HL-60 (cell line): Measurements from ENCODE around the gene C6.

Experiments used
- GABPA ChIP-seq: IDR thresholded peaks from 2 replicates; pipeline ENCODE4 v1.6.1; 2012; ENCODE audit warnings: low read depth
- TF ChIP-seq, protein P1 (sequence below): IDR thresholded peaks from one replicate; pipeline ENCODE4 v1.5.1; 2011; ENCODE audit warnings: low read length, control low read depth, inconsistent platforms; ENCODE audit not compliant: insufficient read depth

DNA sequence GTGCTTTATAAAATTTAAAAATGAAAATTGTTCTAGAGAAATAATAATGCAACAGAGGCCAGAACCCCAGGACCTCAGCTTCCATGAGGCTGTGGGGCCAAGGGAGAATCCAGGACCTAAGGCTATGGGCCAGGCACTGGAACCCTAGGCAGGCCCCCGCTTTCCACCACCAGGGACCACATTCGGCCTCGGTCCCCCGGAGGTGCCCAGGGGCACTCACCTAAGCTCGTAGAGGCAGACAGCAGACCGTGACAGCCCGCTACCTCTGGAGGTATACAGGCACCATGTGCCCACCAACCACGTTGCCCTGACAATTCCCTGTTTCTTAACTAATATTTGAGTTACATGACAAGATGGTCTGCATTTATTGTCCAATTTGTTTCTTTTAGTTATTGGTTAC is 92.7 kb downstream of the C6 start:
- TF ChIP-seq, protein P1, sequence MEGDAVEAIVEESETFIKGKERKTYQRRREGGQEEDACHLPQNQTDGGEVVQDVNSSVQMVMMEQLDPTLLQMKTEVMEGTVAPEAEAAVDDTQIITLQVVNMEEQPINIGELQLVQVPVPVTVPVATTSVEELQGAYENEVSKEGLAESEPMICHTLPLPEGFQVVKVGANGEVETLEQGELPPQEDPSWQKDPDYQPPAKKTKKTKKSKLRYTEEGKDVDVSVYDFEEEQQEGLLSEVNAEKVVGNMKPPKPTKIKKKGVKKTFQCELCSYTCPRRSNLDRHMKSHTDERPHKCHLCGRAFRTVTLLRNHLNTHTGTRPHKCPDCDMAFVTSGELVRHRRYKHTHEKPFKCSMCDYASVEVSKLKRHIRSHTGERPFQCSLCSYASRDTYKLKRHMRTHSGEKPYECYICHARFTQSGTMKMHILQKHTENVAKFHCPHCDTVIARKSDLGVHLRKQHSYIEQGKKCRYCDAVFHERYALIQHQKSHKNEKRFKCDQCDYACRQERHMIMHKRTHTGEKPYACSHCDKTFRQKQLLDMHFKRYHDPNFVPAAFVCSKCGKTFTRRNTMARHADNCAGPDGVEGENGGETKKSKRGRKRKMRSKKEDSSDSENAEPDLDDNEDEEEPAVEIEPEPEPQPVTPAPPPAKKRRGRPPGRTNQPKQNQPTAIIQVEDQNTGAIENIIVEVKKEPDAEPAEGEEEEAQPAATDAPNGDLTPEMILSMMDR, result no peak
- no peak for TF ChIP-seq GABPA
